Uterus (tissue), 4 donors: Measurements from ENCODE around the gene EMILIN3. TPM values are rescaled to one million over a fixed set of nuclear protein-coding genes. Genes with fewer than 3 reads are reported as not detected.

Experiments
- DNase-seq, 2 donors: peaks; one replicate each; pipeline ENCODE4 v3.0.0-alpha.2; 2019 to 2020
- H3K27ac ChIP-seq, 2 donors: fragments of 200-600 bp; sonication (generic); 1 replicate in 1 of 2; 2 replicates in 1 of 2; pipeline ENCODE4 v1.5.1; 2016 to 2018
- H3K27me3 ChIP-seq, 2 donors: fragments of 200-600 bp; sonication (generic); one replicate each; pipeline ENCODE4 v1.5.1; 2018 to 2019; ENCODE audit warnings: control low read depth in 1 of 2
- H3K36me3 ChIP-seq, 2 donors: fragments of 200-600 bp; sonication (generic); one replicate each; pipeline ENCODE4 v1.5.1; 2019; ENCODE audit warnings: control low read depth in 1 of 2
- H3K4me1 ChIP-seq, 2 donors: fragments of 200-600 bp; sonication (generic); one replicate each; pipeline ENCODE4 v1.5.1; 2018 to 2019; ENCODE audit warnings: control low read depth in 1 of 2
- H3K4me3 ChIP-seq, 2 donors: fragments of 200-600 bp; sonication (generic); 1 replicate in 1 of 2; 2 replicates in 1 of 2; pipeline ENCODE4 v1.5.1; 2018 to 2019; ENCODE audit warnings: mild to moderate bottlenecking in 1 of 2
- H3K9me3 ChIP-seq, 2 donors: fragments of 200-600 bp; sonication (generic); one replicate each; pipeline ENCODE4 v1.5.1; 2019; ENCODE audit warnings: control low read depth in 1 of 2
- CTCF ChIP-seq, 4 experiments: fragments of 200-600 bp in 2 of 4; fragments of 450-650 bp in 2 of 4; sonication (generic) in 2 of 4; IDR thresholded peaks; one replicate each; pipeline ENCODE4 v1.5.1; 2016 to 2019; ENCODE audit warnings: antibody characterized with exemption in 4 of 4, mild to moderate bottlenecking in 2 of 4, moderate library complexity in 1 of 4
- POLR2A ChIP-seq, 2 donors: fragments of 450-650 bp; IDR thresholded peaks; one replicate each; pipeline ENCODE4 v1.6.1; 2016; ENCODE audit warnings: antibody characterized with exemption in 2 of 2, mild to moderate bottlenecking in 1 of 2, moderate library complexity in 1 of 2
- intact Hi-C: fragments of 100-400 bp; cut with DNase I; formaldehyde crosslinking; loops from one replicate; pipeline ENCODE4 v1.15.1; 2023; ENCODE audit warnings: low total_unique reads
- total RNA-seq, 4 donors: library from RNA; depleted of rRNA in 3 of 4; stranded (reverse); fragments of >200 nt in 3 of 4; gene quantifications; one replicate each; pipeline versions ENCODE4 v1.1.0 to v1.2.4, GENCODE V29; 2014 to 2023
- donor health status: DM: yes; HTN: yes; CAD: no.

Gene EMILIN3
- total RNA-seq, 4 donors from 2014 or later = 0.29 to 53.0 (median 2.4) TPM

- H3K4me1 ChIP-seq = peaks cover 0 to 3% of the 10 kb centered on the region in 2 donors
- H3K36me3 ChIP-seq = no peaks in the 10 kb centered on the region
- intact Hi-C loops = no loop called here
- TF ChIP-seq CTCF (IDR thresholded peaks at IDR 0.05) (no peak), POLR2A (IDR thresholded peaks at IDR 0.05) (no peak)
- DNase-seq = no peak
- no peaks in the 10 kb centered on the region for H3K27me3 ChIP-seq
- no peak overlapping the region for H3K4me3 ChIP-seq
- no peaks in the 10 kb centered on the region for H3K9me3 ChIP-seq
- no peak overlapping the region for H3K27ac ChIP-seq
These were observed 5.5 kb downstream of the EMILIN3 start for GRCh38 chr20:41360831-41361756.

- no peaks in the 10 kb centered on the region for H3K9me3 ChIP-seq
- intact Hi-C loops = no loop called here
- no peak for TF ChIP-seq POLR2A (IDR thresholded peaks at IDR 0.05)
- no peak for TF ChIP-seq CTCF (IDR thresholded peaks at IDR 0.05)
- no peak overlapping the region for H3K4me3 ChIP-seq
- DNase-seq = no peak
- H3K27ac ChIP-seq = no peak overlapping the region
- no peaks in the 10 kb centered on the region for H3K36me3 ChIP-seq
- H3K27me3 ChIP-seq = no peaks in the 10 kb centered on the region
- H3K4me1 ChIP-seq = no peaks in the 10 kb centered on the region
These were observed 7.0 kb downstream of the EMILIN3 start for GRCh38 chr20:41359541-41360011.

- no peaks in the 10 kb centered on the region for H3K9me3 ChIP-seq
- intact Hi-C loops = no loop called here
- no peaks in the 10 kb centered on the region for H3K4me1 ChIP-seq
- no peaks in the 10 kb centered on the region for H3K27me3 ChIP-seq
- H3K36me3 ChIP-seq = no peaks in the 10 kb centered on the region
- TF ChIP-seq CTCF (IDR thresholded peaks at IDR 0.05) (no peak), POLR2A (IDR thresholded peaks at IDR 0.05) (no peak)
- DNase-seq = no peak
- H3K4me3 ChIP-seq = no peak overlapping the region
- no peak overlapping the region for H3K27ac ChIP-seq
These were observed 7.9 kb downstream of the EMILIN3 start for GRCh38 chr20:41358717-41359116.

- Histone ChIP-seq H3K4me3 (no peak overlapping the region), H3K27me3 (no peaks in the 10 kb centered on the region), H3K36me3 (no peaks in the 10 kb centered on the region), H3K4me1 (no peaks in the 10 kb centered on the region), H3K27ac (no peak overlapping the region), H3K9me3 (no peaks in the 10 kb centered on the region)
- no peak for DNase-seq
- TF ChIP-seq CTCF (IDR thresholded peaks at IDR 0.05) (no peak), POLR2A (IDR thresholded peaks at IDR 0.05) (no peak)
- intact Hi-C loops = no loop called here
These were observed 8.4 kb downstream of the EMILIN3 start for GRCh38 chr20:41358230-41358629.

GRCh38 chr20:41357424-41358163, 9.0 kb downstream of the EMILIN3 start:
- intact Hi-C loops = no loop called here
- DNase-seq = no peak
- Histone ChIP-seq H3K36me3 (no peaks in the 10 kb centered on the region), H3K4me1 (no peaks in the 10 kb centered on the region), H3K9me3 (no peaks in the 10 kb centered on the region), H3K4me3 (no peak overlapping the region), H3K27me3 (no peaks in the 10 kb centered on the region), H3K27ac (no peak overlapping the region)
- TF ChIP-seq POLR2A (IDR thresholded peaks at IDR 0.05) (no peak), CTCF (IDR thresholded peaks at IDR 0.05) (no peak)
